ENCODE data around the gene SLC4A1AP.
A peak's percentile ranks its signal among the peaks of the same experiment; 100 is the strongest.

SLC4A1AP gene

GRCh38 chr2:27702302-27702701, 38.6 kb downstream of the SLC4A1AP start:
- DNase-seq, result no peak

- DNase-seq, result peak in 47 of 51 donors; percentile 3 to 86 (median 56)
Measured at GRCh38 chr2:27703638-27704341, 40.1 kb downstream of the SLC4A1AP start.

GRCh38 chr2:27704342-27704876, 40.7 kb downstream of the SLC4A1AP start:
- no peak for DNase-seq

GRCh38 chr2:27705851-27706622, 42.3 kb downstream of the SLC4A1AP start:
- DNase-seq, result no peak

GRCh38 chr2:27707462-27708256, 44.0 kb downstream of the SLC4A1AP start:
- DNase-seq, result no peak

- DNase-seq, result no peak
Measured at GRCh38 chr2:27708257-27708654, 44.6 kb downstream of the SLC4A1AP start.

GRCh38 chr2:27708666-27709065, 45.0 kb downstream of the SLC4A1AP start:
- no peak for DNase-seq

- DNase-seq, result no peak
Measured at GRCh38 chr2:27709326-27709725, 45.6 kb downstream of the SLC4A1AP start.

- no peak for DNase-seq
Measured at GRCh38 chr2:27709960-27710575, 46.4 kb downstream of the SLC4A1AP start.

- DNase-seq, result no peak
Measured at GRCh38 chr2:27710640-27711430, 47.1 kb downstream of the SLC4A1AP start.

GRCh38 chr2:27711804-27712203, 48.1 kb downstream of the SLC4A1AP start:
- no peak for DNase-seq

- no peak for DNase-seq
Measured at GRCh38 chr2:27712522-27712921, 48.8 kb downstream of the SLC4A1AP start.

- no peak for DNase-seq
Measured at GRCh38 chr2:27713201-27713600, 49.5 kb downstream of the SLC4A1AP start.

GRCh38 chr2:27714053-27714452, 50.4 kb downstream of the SLC4A1AP start:
- no peak for DNase-seq

GRCh38 chr2:27714851-27715291, 51.2 kb downstream of the SLC4A1AP start:
- DNase-seq, result no peak

GRCh38 chr2:27715318-27716210, 51.9 kb downstream of the SLC4A1AP start:
- DNase-seq, result peak in 12 of 51 donors; percentile 13 to 58 (median 39)

- no peak for DNase-seq
Measured at GRCh38 chr2:27716301-27717069, 52.8 kb downstream of the SLC4A1AP start.

GRCh38 chr2:27717070-27717795, 53.5 kb downstream of the SLC4A1AP start:
- DNase-seq, result peak in 1 of 51 donors; percentile 30
